GM19025 (cell line): Measurements from ENCODE around the gene ZNF511.

Experiments used
- ATAC-seq: cut with Tn5 transposase; IDR thresholded peaks from one replicate; pipeline ENCODE4 v1.9.1; 2021; ENCODE audit warnings: mild to moderate bottlenecking, low read depth, moderate library complexity; ENCODE audit not compliant: unreplicated experiment

The ZNF511 gene

GRCh38 chr10:133329491-133330202 lies 20.9 kb downstream of the ZNF511 start:
- ATAC-seq, result peak; percentile 70

DNA sequence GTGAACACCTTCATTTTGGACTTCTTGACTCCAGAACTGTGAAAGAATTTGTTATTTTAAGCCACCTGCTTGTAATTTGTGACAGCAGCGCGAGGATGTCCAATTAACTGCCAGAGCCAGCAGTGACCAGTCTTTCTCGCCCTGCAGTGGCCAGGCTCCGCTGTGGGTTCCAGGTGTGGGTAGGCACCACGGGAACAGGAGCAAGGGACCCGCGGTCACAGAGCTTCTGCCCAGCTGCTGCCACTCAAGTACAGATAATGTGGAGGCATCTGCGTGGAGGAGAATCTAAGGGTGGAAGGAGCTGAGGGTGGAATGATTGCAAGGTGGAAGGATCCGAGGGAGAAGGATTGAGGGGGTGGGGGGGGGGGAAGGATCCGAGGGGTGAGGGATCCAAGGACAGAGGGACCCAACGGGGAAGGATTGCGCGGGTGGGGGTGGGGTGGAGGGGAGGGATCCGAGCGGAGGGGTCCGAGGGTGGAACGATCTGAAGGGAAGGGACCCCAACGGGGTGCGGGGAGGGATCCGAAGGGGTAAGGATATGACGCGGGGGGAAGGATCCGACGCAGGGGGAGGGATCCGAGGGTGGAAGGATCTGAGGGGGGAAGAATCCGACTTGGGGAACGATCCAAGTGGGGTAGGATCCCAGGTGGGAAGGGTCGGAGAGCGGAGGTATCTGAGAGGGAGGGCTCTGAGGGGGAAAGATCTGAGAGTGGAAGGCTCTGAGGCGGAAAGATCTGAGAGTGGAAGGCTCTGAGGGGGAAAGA lies 24.4 kb downstream of the ZNF511 start:
- no peak for ATAC-seq

DNA sequence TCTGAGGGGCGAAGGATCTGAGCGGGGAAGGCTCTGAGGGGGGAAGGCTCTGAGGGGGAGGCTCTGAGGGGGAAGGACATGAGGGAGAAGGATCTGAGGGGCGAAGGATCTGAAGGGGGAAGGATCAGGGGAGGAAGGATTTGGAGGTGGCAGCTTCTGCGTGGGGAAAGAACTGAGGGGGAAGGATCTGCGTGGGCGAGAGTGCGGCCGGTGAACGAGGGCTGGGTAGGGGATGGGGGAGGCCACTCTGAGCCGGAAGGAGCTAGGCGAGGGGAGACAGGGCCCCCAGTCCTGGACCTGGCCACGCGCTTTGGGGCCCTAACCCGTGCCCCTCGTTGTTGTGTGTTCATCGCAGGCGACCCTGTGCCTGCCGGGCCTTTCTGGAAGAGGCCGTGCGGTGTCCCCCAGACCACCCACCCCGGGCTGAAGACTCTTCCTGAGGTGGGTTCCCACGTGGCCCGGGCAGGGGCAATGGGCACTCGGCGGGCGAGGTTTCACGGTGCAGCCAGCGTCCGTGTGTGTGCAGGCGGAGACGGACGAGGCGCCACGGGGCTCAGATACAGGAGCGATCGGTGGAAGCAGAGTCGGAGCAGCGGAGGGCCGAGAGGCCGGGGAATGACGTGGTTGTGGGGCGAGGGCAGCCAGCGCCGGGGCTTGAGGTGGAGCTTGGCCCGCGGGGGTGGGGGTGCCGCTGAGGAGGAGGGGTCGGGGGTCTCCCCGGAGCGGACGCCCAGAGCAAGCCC lies 26.0 kb downstream of the ZNF511 start:
- ATAC-seq, result no peak

GRCh38 chr10:133335246-133336117 lies 26.8 kb downstream of the ZNF511 start:
- ATAC-seq, result no peak

DNA sequence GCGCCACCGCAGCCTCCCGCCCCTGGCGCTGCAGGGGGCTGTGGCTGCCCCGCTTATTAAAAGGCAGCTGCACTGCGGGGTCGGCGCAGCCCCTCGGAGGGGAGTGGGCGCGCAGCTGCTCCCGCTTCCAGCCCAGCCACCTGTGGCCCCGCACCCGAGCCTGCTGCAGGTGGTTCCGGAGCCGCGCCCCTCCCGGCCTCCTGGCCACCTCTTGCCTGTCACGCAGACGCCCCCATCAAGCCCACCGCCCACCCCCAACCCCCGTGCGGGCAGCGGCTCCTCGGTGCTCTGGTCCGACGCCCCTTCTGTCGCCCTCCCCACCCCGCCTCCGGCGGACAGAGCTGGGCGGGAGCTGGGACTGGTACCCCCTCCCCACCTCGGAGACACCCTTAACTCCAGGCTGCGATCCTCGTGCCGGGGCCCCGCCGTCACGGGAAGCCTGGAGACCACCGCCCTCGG lies 27.4 kb downstream of the ZNF511 start:
- ATAC-seq, result no peak

DNA sequence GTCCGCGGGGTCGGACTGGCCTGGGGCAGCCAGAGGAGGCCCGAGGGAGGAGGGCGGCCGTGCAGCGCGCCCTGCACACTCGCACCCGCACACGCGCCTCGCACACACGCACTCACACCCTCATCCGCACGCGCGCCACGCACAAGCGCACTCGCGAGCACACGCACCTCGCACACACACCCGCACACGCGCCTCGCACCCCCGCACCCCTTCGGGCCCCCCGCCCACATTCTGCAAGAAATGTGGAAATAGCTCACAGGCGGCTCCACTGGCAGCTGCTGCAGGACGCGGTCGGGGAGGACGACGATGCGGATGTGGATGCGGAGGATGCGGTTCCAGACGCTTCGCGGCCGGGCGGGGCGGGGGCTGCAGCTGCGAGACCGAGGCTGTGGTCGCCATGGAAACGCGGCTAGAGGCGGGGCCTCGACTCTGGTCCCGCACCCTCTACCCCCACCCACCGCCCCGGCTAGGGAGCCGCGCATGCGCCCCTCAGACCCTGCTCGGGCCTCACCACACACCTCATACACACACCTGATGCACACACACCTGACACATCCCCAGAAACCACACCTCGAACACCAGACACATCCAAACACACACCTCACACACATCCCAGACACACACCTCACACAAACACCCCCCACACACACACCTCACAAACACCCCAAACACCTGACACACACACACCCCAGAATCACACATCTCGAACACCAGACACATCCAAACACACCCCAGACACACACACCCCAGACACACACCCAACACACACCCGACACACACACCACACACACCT lies 28.1 kb downstream of the ZNF511 start, which contains the start of gene CALY:
Gene CALY (minus strand): TSS at position 320 of the 793 bp plus-strand sequence. CDS start 7,907 bp downstream, outside the sequence.
- no peak for ATAC-seq

DNA sequence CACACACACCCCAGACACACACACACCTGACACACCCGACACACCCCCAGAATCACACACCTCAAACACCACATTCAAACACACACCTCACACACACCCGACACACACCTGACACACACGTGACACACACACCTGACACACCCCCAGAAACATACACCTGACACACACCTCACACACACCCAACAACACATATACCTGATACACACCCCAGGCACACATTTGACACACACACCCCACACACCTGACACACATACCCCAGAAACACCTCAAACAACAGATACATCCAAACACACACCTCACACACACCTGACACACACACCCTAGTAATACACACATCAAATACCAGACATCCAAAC lies 28.6 kb downstream of the ZNF511 start:
- ATAC-seq, result no peak

DNA sequence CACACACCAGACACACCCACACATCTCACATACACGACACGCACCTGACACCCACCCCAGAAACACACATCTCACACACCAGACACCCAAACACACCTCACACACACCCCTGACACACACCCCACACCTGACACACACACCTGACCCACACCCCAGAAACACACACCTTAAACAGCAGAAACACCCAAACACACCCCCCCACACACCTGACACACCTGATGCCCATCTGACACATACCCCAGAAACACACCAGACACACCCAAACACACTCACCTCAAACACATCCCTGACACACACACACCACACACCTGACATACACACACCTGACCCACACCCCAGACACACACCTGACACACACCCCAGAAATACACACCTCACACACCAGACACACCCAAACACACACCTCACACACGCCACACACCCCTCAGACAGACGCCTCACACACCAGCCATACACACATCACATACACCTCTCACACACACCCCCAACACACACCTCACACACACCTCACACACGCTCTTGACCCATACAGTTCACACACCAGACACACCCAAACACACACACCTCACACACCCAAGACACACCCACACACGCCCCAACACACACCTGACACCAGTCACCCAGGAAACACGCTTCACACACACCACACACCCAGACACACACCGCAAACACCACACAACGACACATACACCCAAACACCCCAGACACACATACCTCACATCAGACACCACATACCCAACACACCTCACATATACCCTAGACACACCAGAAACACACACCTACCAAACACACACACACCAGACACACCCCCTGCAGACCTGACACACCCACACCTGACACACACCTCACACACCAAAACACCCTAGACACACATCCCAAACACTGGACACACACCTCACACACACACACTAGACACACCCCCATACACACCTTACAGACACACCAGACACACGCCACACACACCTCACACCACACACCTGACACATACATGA lies 29.7 kb downstream of the ZNF511 start:
- no peak for ATAC-seq

- ATAC-seq, result no peak
Observed at GRCh38 chr10:133339708-133340380, 31.1 kb downstream of the ZNF511 start.

DNA sequence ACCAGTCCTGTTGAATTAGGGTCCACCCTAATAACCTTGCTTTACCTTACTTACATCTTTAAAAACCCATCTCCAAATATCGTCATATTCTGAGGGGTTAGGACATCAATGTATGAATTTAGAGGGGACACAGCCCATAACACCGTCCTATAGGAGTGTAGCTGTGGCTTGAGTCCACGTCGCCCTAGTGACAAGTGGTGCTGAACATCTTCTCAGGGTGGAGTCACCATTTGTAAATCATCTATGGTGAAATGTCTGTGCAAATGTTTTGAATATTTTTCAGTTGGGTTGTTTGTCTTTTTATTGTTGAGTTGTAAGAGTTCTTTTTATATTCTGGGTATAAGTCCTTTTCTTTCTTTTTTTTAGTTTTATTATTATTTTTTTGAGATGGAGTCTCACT lies 33.3 kb downstream of the ZNF511 start:
- no peak for ATAC-seq

GRCh38 chr10:133342942-133343341 lies 34.2 kb downstream of the ZNF511 start:
- ATAC-seq, result no peak

GRCh38 chr10:133343558-133343957 lies 34.8 kb downstream of the ZNF511 start:
- ATAC-seq, result no peak

GRCh38 chr10:133344236-133344635 lies 35.5 kb downstream of the ZNF511 start:
- ATAC-seq, result no peak

GRCh38 chr10:133346413-133346812 lies 37.7 kb downstream of the ZNF511 start:
- ATAC-seq, result no peak

- no peak for ATAC-seq
Observed at GRCh38 chr10:133347710-133348517, 39.2 kb downstream of the ZNF511 start.

- ATAC-seq, result no peak
Observed at GRCh38 chr10:133349160-133349568, 40.5 kb downstream of the ZNF511 start.

DNA sequence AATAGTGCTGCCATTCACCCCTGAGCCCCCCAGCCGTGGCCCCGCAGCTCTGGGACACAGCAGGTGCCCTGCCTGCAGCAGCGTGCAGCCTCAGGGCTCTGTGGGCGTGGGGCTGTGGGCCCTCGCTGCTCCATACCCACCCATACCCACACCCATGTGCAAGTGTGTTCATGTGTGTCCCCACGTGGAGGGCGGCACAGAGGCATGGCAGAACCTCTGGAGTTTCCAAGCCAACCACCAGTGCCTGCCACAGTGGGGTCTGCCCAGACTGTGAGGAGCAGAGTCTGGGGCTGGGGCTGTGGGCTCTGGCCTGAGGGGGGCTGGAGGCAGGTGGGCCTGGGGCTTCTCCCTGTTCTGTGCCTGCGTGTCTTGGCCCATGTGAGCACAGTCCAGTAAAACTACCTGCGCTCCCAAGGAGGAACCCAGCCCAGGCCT lies 40.9 kb downstream of the ZNF511 start:
- ATAC-seq, result no peak
